A673 (cell line): ENCODE measurements around the gene BRINP2.

Source experiments
- EZH2 ChIP-seq: fragments of 200-600 bp; sonication (generic); IDR thresholded peaks from 2 replicates; pipeline ENCODE4 v1.6.1; 2017; ENCODE audit warnings: borderline replicate concordance, low read depth, mild to moderate bottlenecking, mixed read lengths, antibody characterized with exemption, low read length; ENCODE audit not compliant: poor library complexity, severe bottlenecking
- TF ChIP-seq, protein P1 (sequence below): fragments of 300-800, 200-600 bp; sonication (generic); conservative IDR thresholded peaks from 2 replicates; pipeline ENCODE4 v1.5.1; 2017; ENCODE audit warnings: low read depth, mild to moderate bottlenecking, antibody characterized with exemption, low read length, moderate library complexity, mixed read lengths

DNA sequence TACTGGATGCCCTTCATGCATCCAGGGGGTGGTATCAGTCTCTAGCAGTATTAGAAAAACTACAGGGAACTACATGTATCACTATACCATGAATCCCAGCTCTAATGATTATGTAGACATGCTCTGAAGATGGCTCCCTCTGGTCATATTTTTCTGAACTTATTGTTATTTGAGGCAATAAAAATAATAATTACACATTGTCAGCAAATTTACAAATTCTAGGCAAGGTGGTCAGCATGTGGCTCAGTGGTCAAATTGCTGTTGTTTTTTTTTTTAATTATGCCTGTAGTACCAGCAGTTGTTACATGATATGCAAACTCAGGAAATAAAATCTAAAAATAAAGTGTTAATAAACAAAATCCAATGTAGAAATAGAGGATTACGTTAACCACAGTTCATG lies 28.7 kb upstream of the BRINP2 start:
- TF ChIP-seq, protein P1, sequence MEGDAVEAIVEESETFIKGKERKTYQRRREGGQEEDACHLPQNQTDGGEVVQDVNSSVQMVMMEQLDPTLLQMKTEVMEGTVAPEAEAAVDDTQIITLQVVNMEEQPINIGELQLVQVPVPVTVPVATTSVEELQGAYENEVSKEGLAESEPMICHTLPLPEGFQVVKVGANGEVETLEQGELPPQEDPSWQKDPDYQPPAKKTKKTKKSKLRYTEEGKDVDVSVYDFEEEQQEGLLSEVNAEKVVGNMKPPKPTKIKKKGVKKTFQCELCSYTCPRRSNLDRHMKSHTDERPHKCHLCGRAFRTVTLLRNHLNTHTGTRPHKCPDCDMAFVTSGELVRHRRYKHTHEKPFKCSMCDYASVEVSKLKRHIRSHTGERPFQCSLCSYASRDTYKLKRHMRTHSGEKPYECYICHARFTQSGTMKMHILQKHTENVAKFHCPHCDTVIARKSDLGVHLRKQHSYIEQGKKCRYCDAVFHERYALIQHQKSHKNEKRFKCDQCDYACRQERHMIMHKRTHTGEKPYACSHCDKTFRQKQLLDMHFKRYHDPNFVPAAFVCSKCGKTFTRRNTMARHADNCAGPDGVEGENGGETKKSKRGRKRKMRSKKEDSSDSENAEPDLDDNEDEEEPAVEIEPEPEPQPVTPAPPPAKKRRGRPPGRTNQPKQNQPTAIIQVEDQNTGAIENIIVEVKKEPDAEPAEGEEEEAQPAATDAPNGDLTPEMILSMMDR = no peak
- TF ChIP-seq EZH2 = no peak
